Neuron (in vitro differentiated cells): ENCODE measurements around the gene CCDC195.
A peak's percentile ranks its signal among the peaks of the same experiment; 100 is the strongest.

Experiments used
- H2AFZ ChIP-seq: one replicate; pipeline ENCODE4 v1.6.1; 2013; ENCODE audit warnings: low read depth, mild to moderate bottlenecking, inconsistent platforms, low read length, moderate library complexity
- H3K27me3 ChIP-seq: one replicate; pipeline ENCODE4 v1.6.1; 2013; ENCODE audit warnings: low read length; ENCODE audit not compliant: insufficient read depth
- H3K36me3 ChIP-seq: one replicate; pipeline ENCODE4 v1.6.1; 2013; ENCODE audit warnings: low read length; ENCODE audit not compliant: insufficient read depth
- H3K4me1 ChIP-seq: one replicate; pipeline ENCODE4 v1.6.1; 2013; ENCODE audit warnings: low read length; ENCODE audit not compliant: insufficient read depth
- H3K4me3 ChIP-seq: 2 replicates; pipeline ENCODE4 v1.5.1; 2013; ENCODE audit warnings: mild to moderate bottlenecking, low read length, moderate library complexity
- H3K9me3 ChIP-seq: one replicate; pipeline ENCODE4 v1.6.1; 2013; ENCODE audit warnings: low read length

CCDC195 gene

GRCh38 chr2:224716201-224716600 is at the start of gene CCDC195:
Gene CCDC195 (minus strand): TSS chr2:224716365. CDS start chr2:224716365, 0 bp downstream.
- Histone ChIP-seq H3K9me3 (no peaks in the 10 kb centered on the region), H3K36me3 (no peaks in the 10 kb centered on the region), H3K27me3 (no peaks in the 10 kb centered on the region), H3K4me3 (no peak within 1 kb of the TSS), H3K4me1 (no peaks in the 10 kb centered on the region), H2AFZ (no peak within 1 kb of the TSS)

GRCh38 chr2:224764565-224765236 is 48.5 kb upstream of the CCDC195 start:
- Histone ChIP-seq H3K36me3 (peaks cover 5% of the 10 kb centered on the region), H3K27me3 (no peaks in the 10 kb centered on the region), H2AFZ (no peak overlapping the region), H3K4me1 (no peaks in the 10 kb centered on the region), H3K9me3 (no peaks in the 10 kb centered on the region), H3K4me3 (no peak overlapping the region)

- Histone ChIP-seq H3K36me3 (no peaks in the 10 kb centered on the region), H3K4me1 (no peaks in the 10 kb centered on the region), H2AFZ (no peak overlapping the region), H3K4me3 (no peak overlapping the region), H3K9me3 (peaks cover 12% of the 10 kb centered on the region), H3K27me3 (no peaks in the 10 kb centered on the region)
Observed at GRCh38 chr2:224757934-224758548, 41.9 kb upstream of the CCDC195 start.

- Histone ChIP-seq H3K4me3 (no peak overlapping the region), H3K4me1 (no peaks in the 10 kb centered on the region), H3K27me3 (no peaks in the 10 kb centered on the region), H3K9me3 (peaks cover 11% of the 10 kb centered on the region), H3K36me3 (no peaks in the 10 kb centered on the region), H2AFZ (no peak overlapping the region)
Observed at GRCh38 chr2:224753743-224754540, 37.8 kb upstream of the CCDC195 start.

GRCh38 chr2:224751996-224752698 is 36.0 kb upstream of the CCDC195 start:
- H3K27me3 ChIP-seq = no peaks in the 10 kb centered on the region
- H3K4me3 ChIP-seq = no peak overlapping the region
- no peaks in the 10 kb centered on the region for H3K4me1 ChIP-seq

GRCh38 chr2:224749136-224749535 is 33.0 kb upstream of the CCDC195 start:
- no peaks in the 10 kb centered on the region for H3K4me1 ChIP-seq
- H3K4me3 ChIP-seq = no peak overlapping the region
- H3K9me3 ChIP-seq = no peaks in the 10 kb centered on the region
- H2AFZ ChIP-seq = no peak overlapping the region
- no peaks in the 10 kb centered on the region for H3K36me3 ChIP-seq
- no peaks in the 10 kb centered on the region for H3K27me3 ChIP-seq

More at GRCh38 chr2:224751996-224752698, 36.0 kb upstream of the CCDC195 start:
- Histone ChIP-seq H3K9me3 (peaks cover 2% of the 10 kb centered on the region), H2AFZ (no peak overlapping the region), H3K36me3 (no peaks in the 10 kb centered on the region)

DNA sequence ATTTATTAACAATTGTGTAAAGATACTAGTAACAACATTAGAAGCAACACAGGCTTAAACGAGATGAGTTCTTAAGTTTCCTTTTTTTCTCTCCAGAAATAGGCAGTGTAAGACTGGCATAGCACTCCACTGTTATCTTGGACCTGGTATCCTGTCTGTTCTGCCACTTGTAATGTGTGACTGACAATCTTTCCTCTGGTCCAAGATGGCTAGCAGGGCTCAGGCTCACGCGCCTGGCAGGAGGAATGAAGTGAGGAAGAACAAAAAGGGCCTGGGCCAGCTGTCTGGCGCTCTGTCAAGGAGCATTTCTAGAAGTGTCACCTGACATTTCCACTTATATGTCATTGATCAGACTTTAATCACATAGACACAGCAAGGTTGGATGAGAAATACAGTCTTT is 31.6 kb upstream of the CCDC195 start:
- no peaks in the 10 kb centered on the region for H3K4me1 ChIP-seq
- no peaks in the 10 kb centered on the region for H3K27me3 ChIP-seq
- H3K36me3 ChIP-seq = no peaks in the 10 kb centered on the region
- peak overlapping the region; percentile 4 for H2AFZ ChIP-seq
- H3K9me3 ChIP-seq = no peaks in the 10 kb centered on the region
- H3K4me3 ChIP-seq = no peak overlapping the region

GRCh38 chr2:224736227-224736626 is 20.1 kb upstream of the CCDC195 start:
- Histone ChIP-seq H3K4me3 (no peak overlapping the region), H3K27me3 (no peaks in the 10 kb centered on the region), H3K9me3 (peaks cover 6% of the 10 kb centered on the region), H2AFZ (no peak overlapping the region), H3K36me3 (no peaks in the 10 kb centered on the region), H3K4me1 (no peaks in the 10 kb centered on the region)

DNA sequence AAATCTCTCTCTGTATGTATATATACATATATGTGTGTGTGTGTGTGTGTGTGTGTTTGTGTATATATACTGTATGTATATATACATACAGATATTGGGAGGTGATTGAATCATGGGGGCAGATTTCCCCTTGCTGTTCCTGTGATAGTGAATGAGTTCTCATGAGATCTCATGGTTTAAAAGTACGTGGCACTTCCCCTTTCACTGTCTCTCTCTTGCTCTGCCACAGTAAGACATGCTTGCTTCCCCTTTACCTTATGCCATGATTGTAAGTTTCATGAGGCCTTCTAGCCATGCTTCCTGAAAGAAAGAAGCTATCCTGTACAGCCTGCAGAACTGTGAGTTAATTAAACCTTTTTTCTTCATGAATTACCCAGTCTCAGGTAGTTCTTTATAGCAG is 18.8 kb upstream of the CCDC195 start:
- no peak overlapping the region for H2AFZ ChIP-seq
- peaks cover 6% of the 10 kb centered on the region for H3K9me3 ChIP-seq
- H3K4me3 ChIP-seq = no peak overlapping the region
- no peaks in the 10 kb centered on the region for H3K27me3 ChIP-seq
- no peaks in the 10 kb centered on the region for H3K36me3 ChIP-seq
- no peaks in the 10 kb centered on the region for H3K4me1 ChIP-seq

DNA sequence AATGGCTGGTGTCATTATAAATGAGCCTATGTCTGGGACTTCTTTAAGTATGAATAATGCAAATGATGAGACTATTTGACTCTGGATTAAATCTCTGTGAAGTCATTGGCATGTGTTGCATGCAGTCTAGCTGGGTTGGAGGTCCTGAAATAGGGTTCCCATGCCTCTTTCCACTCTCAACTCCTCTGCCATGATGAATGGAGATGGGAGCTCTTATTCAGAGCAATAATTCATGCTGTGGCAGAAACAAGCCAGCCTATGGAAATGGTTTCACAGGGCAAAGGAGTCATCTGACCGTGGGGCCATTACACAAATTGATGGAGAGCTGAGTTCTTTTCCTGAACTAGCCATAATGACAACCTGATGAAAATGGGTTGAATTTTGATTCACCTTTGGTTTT is 15.5 kb upstream of the CCDC195 start:
- H3K9me3 ChIP-seq = peaks cover 7% of the 10 kb centered on the region
- no peak overlapping the region for H2AFZ ChIP-seq
- no peaks in the 10 kb centered on the region for H3K27me3 ChIP-seq
- no peaks in the 10 kb centered on the region for H3K36me3 ChIP-seq
- H3K4me3 ChIP-seq = no peak overlapping the region
- no peaks in the 10 kb centered on the region for H3K4me1 ChIP-seq

DNA sequence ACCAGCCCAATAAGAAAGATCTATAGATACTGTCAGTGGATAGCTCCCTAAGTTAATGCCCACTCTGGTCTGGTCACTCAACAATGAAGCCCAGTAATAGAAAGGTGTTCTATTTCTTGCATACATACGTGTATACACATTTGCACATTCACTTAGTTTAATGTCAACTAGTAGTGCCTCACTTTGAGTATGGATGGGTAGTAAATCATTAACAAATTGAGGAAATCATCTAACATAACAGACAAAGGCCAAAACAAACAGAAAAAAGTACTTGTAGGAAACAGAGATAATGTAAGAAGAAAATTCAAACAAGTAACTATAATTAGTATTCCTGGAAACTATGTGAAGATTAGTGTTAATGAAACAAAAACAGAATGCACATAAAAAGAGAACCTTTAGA is 13.3 kb upstream of the CCDC195 start:
- H3K27me3 ChIP-seq = no peaks in the 10 kb centered on the region
- H3K4me3 ChIP-seq = no peak overlapping the region
- no peak overlapping the region for H2AFZ ChIP-seq
- H3K36me3 ChIP-seq = no peaks in the 10 kb centered on the region
- H3K4me1 ChIP-seq = no peaks in the 10 kb centered on the region
- H3K9me3 ChIP-seq = peaks cover 2% of the 10 kb centered on the region

DNA sequence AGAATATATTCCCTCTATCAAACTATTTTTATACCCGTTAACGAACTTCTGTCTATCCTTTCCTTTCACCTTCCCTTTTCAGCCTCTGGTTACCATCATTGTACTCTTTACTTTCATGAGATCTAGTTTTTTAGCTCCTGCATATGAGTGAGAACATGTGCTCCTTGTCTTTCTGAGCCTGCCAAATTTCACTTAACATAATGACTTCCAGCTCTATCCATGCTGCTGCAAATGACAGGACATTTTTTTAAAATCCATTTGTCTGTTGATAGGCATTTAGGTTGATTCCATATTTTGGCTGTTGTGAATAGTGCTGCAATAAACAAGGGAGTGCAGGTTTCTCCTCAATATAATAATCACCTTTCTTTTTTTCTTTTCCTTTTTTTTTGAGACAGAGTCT is 8.2 kb upstream of the CCDC195 start:
- Histone ChIP-seq H3K27me3 (no peaks in the 10 kb centered on the region), H3K4me1 (no peaks in the 10 kb centered on the region), H3K9me3 (peaks cover 2% of the 10 kb centered on the region), H3K4me3 (no peak overlapping the region), H3K36me3 (no peaks in the 10 kb centered on the region), H2AFZ (no peak overlapping the region)
